HepG2 (cell line): Measurements from ENCODE around the gene MC1R. TPM values are rescaled to one million over a fixed set of nuclear protein-coding genes. Genes with fewer than 3 reads are reported as not detected.

ENCODE experiments used
- ATF7 ChIP-seq, 2 experiments: fragments of 450-650 bp in 1 of 2; sonication (generic) in 1 of 2; formaldehyde crosslinking in 1 of 2; IDR thresholded peaks; 2 replicates each; pipeline versions ENCODE4 v1.4.0 to v1.6.1; 2016 to 2020; ENCODE audit warnings: antibody characterized with exemption in 1 of 2, mild to moderate bottlenecking in 1 of 2, missing genetic modification reagents in 1 of 2
- DR1 ChIP-seq: sonication (generic); formaldehyde crosslinking; IDR thresholded peaks from 2 replicates; pipeline ENCODE4 v1.8.0; 2021; ENCODE audit warnings: mild to moderate bottlenecking, missing genetic modification reagents, inconsistent platforms
- FOXA1 ChIP-seq, 2 experiments: fragments of 450-650 bp in 1 of 2; sonication (generic) in 1 of 2; formaldehyde crosslinking in 1 of 2; IDR thresholded peaks; 2 replicates each; pipeline versions ENCODE4 v1.4.0 to v1.6.1; 2016 to 2020; ENCODE audit warnings: missing genetic modification reagents in 1 of 2
- RAD21 ChIP-seq: fragments of 450-650 bp; formaldehyde crosslinking; IDR thresholded peaks from 2 replicates; pipeline ENCODE4 v1.5.0; 2020; ENCODE audit warnings: mild to moderate bottlenecking
- SCMH1 ChIP-seq: sonication (generic); formaldehyde crosslinking; IDR thresholded peaks from 2 replicates; pipeline ENCODE4 v1.9.0; 2021; ENCODE audit warnings: missing genetic modification reagents, mild to moderate bottlenecking, borderline replicate concordance
- ZBED4 ChIP-seq: sonication (generic); formaldehyde crosslinking; IDR thresholded peaks from 2 replicates; pipeline ENCODE4 v1.4.0; 2020; ENCODE audit warnings: missing genetic modification reagents, borderline replicate concordance
- ZBTB2 ChIP-seq: sonication (generic); formaldehyde crosslinking; IDR thresholded peaks from 2 replicates; pipeline ENCODE4 v1.8.0; 2022; ENCODE audit warnings: low read depth, missing genetic modification reagents
- ZMYM3 ChIP-seq: sonication (generic); formaldehyde crosslinking; IDR thresholded peaks from 2 replicates; pipeline ENCODE4 v1.5.1; 2020; ENCODE audit warnings: mild to moderate bottlenecking, missing genetic modification reagents
- ZNF160 ChIP-seq: sonication (generic); formaldehyde crosslinking; IDR thresholded peaks from 2 replicates; pipeline ENCODE4 v1.8.0; 2022; ENCODE audit warnings: mild to moderate bottlenecking, inconsistent platforms, missing genetic modification reagents
- ZNF432 ChIP-seq: sonication (generic); formaldehyde crosslinking; IDR thresholded peaks from 2 replicates; pipeline ENCODE4 v1.5.0; 2020; ENCODE audit warnings: missing genetic modification reagents, mild to moderate bottlenecking, borderline replicate concordance
- ZNF496 ChIP-seq: sonication (generic); formaldehyde crosslinking; IDR thresholded peaks from 2 replicates; pipeline ENCODE4 v1.8.1; 2023; ENCODE audit warnings: mild to moderate bottlenecking, moderate library complexity, missing genetic modification reagents; ENCODE audit not compliant: insufficient replicate concordance
- ZNF512 ChIP-seq: sonication (generic); formaldehyde crosslinking; IDR thresholded peaks from 2 replicates; pipeline ENCODE4 v1.4.0; 2020; ENCODE audit warnings: mild to moderate bottlenecking, missing genetic modification reagents
- ZSCAN21 ChIP-seq: sonication (generic); formaldehyde crosslinking; IDR thresholded peaks from 2 replicates; pipeline ENCODE4 v1.8.0; 2022; ENCODE audit warnings: mild to moderate bottlenecking, missing genetic modification reagents, moderate library complexity, borderline replicate concordance
- polyA plus RNA-seq, 8 experiments: library from polyadenylated mRNA; depleted of rRNA in 3 of 8; stranded (reverse) in 7 of 8; unstranded in 1 of 8; fragments of >200 nt; fragmentation: Illumina TruSeq in 4 of 8; extraction: Trizol in 4 of 8; gene quantifications; 2 replicates each; pipeline versions ENCODE4 v1.2.1 to v1.2.3, GENCODE V29; 2011 to 2016; ENCODE audit warnings: low read depth in 4 of 8, missing spikeins in 1 of 8, mixed read lengths in 1 of 8; ENCODE audit not compliant: insufficient read depth in 1 of 8
- total RNA-seq, 5 experiments: library from RNA; depleted of rRNA; stranded (reverse); fragments of >200 nt; fragmentation: Illumina TruSeq; extraction: Trizol; gene quantifications; 2 replicates each; pipeline ENCODE4 v1.2.3, GENCODE V29; 2016; ENCODE audit warnings: low read depth in 1 of 5
- TF ChIP-seq, protein P1 (sequence below): sonication (generic); formaldehyde crosslinking; IDR thresholded peaks from 2 replicates; pipeline ENCODE4 v1.8.0; 2022; ENCODE audit warnings: missing genetic modification reagents, low read depth, mild to moderate bottlenecking, borderline replicate concordance
- TF ChIP-seq, protein P2 (sequence below): sonication (generic); formaldehyde crosslinking; IDR thresholded peaks from 2 replicates; pipeline ENCODE4 v1.5.1; 2020; ENCODE audit warnings: mild to moderate bottlenecking, missing genetic modification reagents

The MC1R gene
- total and polyA plus RNA-seq, 2 of the 13 experiments (the other 11 are each of a cell fraction or from before 2014, with no cell fraction given), result 9.1 to 14.8 TPM

DNA sequence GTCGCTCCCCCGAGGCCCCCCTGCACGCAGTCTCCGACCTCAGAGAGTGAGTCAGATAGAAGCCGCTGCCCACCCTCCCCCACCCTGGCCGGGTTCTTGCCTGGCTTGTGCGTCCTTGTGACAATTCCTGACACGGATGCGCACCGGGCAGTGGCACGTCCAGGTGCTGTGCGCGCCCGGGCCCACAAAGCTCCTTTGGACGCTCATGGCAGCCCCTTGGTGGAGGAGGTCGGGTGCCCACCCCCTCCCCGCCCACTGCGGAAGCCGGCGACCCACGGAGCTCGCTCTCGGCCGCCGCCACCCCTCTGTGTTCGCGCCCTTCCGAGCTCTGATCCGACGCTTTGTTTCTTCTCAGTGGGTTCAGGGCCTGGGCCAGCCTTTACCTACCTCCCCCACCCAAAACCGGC, 3.8 kb downstream of the MC1R start (continued):
- TF ChIP-seq SCMH1 (CRISPR knock-in tag) (no peak), ZSCAN21 (CRISPR knock-in tag) (no peak), ZNF496 (CRISPR knock-in tag) (no peak), ATF7 (IDR thresholded peaks at IDR 0.05) (no peak), ATF7 (CRISPR knock-in tag; IDR thresholded peaks at IDR 0.05) (peak; percentile 73), FOXA1 (IDR thresholded peaks at IDR 0.05) (no peak), FOXA1 (CRISPR knock-in tag; IDR thresholded peaks at IDR 0.05) (no peak), ZNF160 (CRISPR knock-in tag) (no peak), ZNF432 (CRISPR knock-in tag) (no peak), RAD21 (CRISPR knock-in tag) (no peak), ZBTB2 (no peak), DR1 (CRISPR knock-in tag) (peak; percentile 53; the same call in 1 of the 2 replicates), ZNF512 (CRISPR knock-in tag) (no peak), ZBED4 (CRISPR knock-in tag) (0 out of 2 replicates have a peak, but pooled peaks have one; percentile 14), ZMYM3 (CRISPR knock-in tag) (peak; percentile 10; the same call in 1 of the 2 replicates)
- TF ChIP-seq, protein P1, sequence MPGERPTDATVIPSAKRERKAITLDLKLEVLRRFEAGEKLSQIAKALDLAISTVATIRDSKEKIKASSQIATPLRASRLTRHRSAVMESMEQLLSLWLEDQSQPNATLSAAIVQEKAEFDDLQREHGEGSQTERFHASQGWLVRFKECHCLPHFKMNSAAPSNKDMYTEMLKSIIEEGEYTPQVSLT, result no peak
- TF ChIP-seq, protein P2, sequence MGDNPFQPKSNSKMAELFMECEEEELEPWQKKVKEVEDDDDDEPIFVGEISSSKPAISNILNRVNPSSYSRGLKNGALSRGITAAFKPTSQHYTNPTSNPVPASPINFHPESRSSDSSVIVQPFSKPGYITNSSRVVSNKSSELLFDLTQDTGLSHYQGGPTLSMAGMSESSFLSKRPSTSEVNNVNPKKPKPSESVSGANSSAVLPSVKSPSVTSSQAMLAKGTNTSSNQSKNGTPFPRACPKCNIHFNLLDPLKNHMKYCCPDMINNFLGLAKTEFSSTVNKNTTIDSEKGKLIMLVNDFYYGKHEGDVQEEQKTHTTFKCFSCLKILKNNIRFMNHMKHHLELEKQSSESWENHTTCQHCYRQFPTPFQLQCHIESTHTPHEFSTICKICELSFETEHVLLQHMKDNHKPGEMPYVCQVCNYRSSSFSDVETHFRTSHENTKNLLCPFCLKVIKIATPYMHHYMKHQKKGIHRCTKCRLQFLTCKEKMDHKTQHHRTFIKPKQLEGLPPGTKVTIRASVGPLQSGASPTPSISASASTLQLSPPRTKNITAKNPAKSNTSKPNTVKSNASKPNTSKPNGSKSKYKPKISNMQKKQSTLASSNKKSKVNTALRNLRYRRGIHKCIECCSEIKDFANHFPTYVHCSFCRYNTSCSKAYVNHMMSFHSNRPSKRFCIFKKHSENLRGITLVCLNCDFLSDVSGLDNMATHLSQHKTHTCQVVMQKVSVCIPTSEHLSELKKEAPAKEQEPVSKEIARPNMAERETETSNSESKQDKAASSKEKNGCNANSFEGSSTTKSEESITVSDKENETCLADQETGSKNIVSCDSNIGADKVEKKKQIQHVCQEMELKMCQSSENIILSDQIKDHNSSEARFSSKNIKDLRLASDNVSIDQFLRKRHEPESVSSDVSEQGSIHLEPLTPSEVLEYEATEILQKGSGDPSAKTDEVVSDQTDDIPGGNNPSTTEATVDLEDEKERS (CRISPR knock-in tag), result no peak
